SK-N-SH (cell line): ENCODE data around the gene FEM1C. TPM values are rescaled to one million over a fixed set of nuclear protein-coding genes. Genes with fewer than 3 reads are reported as not detected.

ENCODE experiments used
- CTCF ChIA-PET: fragments of 300-600, 350-600 bp; formaldehyde crosslinking; extraction: SDS; loops from one replicate; lab custom pipeline; 2021; lab: Yijun Ruan, JAX
- POLR2A ChIA-PET: fragments of 350-600 bp; sonication (Branson Sonifier 250); formaldehyde crosslinking; extraction: SDS; loops from one replicate; lab custom pipeline; 2020; ENCODE audit warnings: antibody characterized with exemption, inconsistent platforms; lab: Yijun Ruan, JAX
- DNase-seq: peaks from one replicate; pipeline ENCODE4 v3.0.0; 2012
- H2AFZ ChIP-seq: fragments of 200-600 bp; sonication (generic); 2 replicates; pipeline ENCODE4 v1.8.1; 2016; ENCODE audit warnings: antibody characterized with exemption, mild to moderate bottlenecking, low read depth
- H3F3A ChIP-seq: fragments of 200-600 bp; sonication (generic); replicated peaks from 2 replicates; pipeline ENCODE3; 2016; ENCODE audit warnings: antibody characterized with exemption, mild to moderate bottlenecking; ENCODE audit not compliant: insufficient read depth
- H3K27ac ChIP-seq, 2 experiments: fragments of 200-500 bp in 1 of 2; fragments of 200-600 bp in 1 of 2; sonication (Bioruptor generic) in 1 of 2; sonication (generic), shearing (Covaris generic) in 1 of 2; 2 replicates each; pipeline versions ENCODE4 v1.5.1 to v1.6.1; 2014 to 2016; ENCODE audit warnings: low read depth in 2 of 2, inconsistent platforms in 1 of 2, low read length in 1 of 2, mild to moderate bottlenecking in 1 of 2, mixed read lengths in 1 of 2
- H3K27me3 ChIP-seq: fragments of 200-600 bp; sonication (generic), shearing (Covaris generic); 2 replicates; pipeline ENCODE4 v1.6.1; 2016; ENCODE audit warnings: mixed run types; ENCODE audit not compliant: insufficient read depth
- H3K36me3 ChIP-seq, 2 experiments: fragments of 200-500 bp in 1 of 2; fragments of 200-600 bp in 1 of 2; sonication (Bioruptor generic) in 1 of 2; sonication (generic) in 1 of 2; replicated peaks in 1 of 2; 2 replicates each; pipeline versions ENCODE3 to v1.5.1; 2014 to 2016; ENCODE audit warnings: low read length in 1 of 2, mild to moderate bottlenecking in 1 of 2; ENCODE audit not compliant: insufficient read depth in 2 of 2, control insufficient read depth in 1 of 2
- H3K4me1 ChIP-seq, 2 experiments: fragments of 200-500 bp in 1 of 2; fragments of 200-600 bp in 1 of 2; sonication (Bioruptor generic) in 1 of 2; sonication (generic), shearing (Covaris generic) in 1 of 2; 2 replicates each; pipeline versions ENCODE4 v1.5.1 to v1.6.1; 2014 to 2016; ENCODE audit warnings: low read depth in 1 of 2, low read length in 1 of 2, mixed run types in 1 of 2; ENCODE audit not compliant: insufficient read depth in 2 of 2, control insufficient read depth in 1 of 2
- H3K4me2 ChIP-seq: fragments of 200-600 bp; sonication (generic), shearing (Covaris generic); 2 replicates; pipeline ENCODE4 v1.6.1; 2017; ENCODE audit warnings: mixed run types
- H3K4me3 ChIP-seq, 2 experiments: fragments of 200-500 bp in 1 of 2; fragments of 200-600 bp in 1 of 2; sonication (Bioruptor generic) in 1 of 2; sonication (generic), shearing (Covaris generic) in 1 of 2; 2 replicates each; pipeline versions ENCODE4 v1.5.1 to v1.8.1; 2014 to 2016; ENCODE audit warnings: low read depth in 2 of 2, inconsistent platforms in 1 of 2, low read length in 1 of 2, mild to moderate bottlenecking in 1 of 2, mixed read lengths in 1 of 2, moderate library complexity in 1 of 2
- H3K79me2 ChIP-seq: fragments of 200-600 bp; sonication (generic); 2 replicates; pipeline ENCODE4 v1.8.1; 2017; ENCODE audit warnings: mild to moderate bottlenecking; ENCODE audit not compliant: insufficient read depth
- H3K9ac ChIP-seq: fragments of 200-600 bp; sonication (generic); 2 replicates; pipeline ENCODE4 v1.6.1; 2017; ENCODE audit warnings: mixed run types
- H3K9me2 ChIP-seq: fragments of 200-600 bp; sonication (generic); 2 replicates; pipeline ENCODE4 v1.6.1; 2017; ENCODE audit warnings: mixed run types
- H3K9me3 ChIP-seq: fragments of 200-600 bp; sonication (generic); 2 replicates; pipeline ENCODE4 v1.6.1; 2017; ENCODE audit warnings: mixed run types, mild to moderate bottlenecking, moderate library complexity
- H4K20me1 ChIP-seq: fragments of 200-600 bp; sonication (generic); 2 replicates; pipeline ENCODE4 v1.6.1; 2017; ENCODE audit warnings: mild to moderate bottlenecking, mixed run types; ENCODE audit not compliant: insufficient read depth
- EP300 ChIP-seq, 2 experiments: IDR thresholded peaks; 2 replicates each; pipeline versions ENCODE4 v1.4.0 to v1.6.1; 2012; ENCODE audit warnings: borderline replicate concordance in 1 of 2, low read depth in 1 of 2, low read length in 1 of 2
- EZH2phosphoT487 ChIP-seq: fragments of 200-600 bp; sonication (generic); IDR thresholded peaks from 2 replicates; pipeline ENCODE4 v1.6.1; 2017; ENCODE audit warnings: low read depth, mixed run types, mild to moderate bottlenecking, antibody characterized with exemption, moderate library complexity, borderline replicate concordance
- FOSL2 ChIP-seq: IDR thresholded peaks from 2 replicates; pipeline ENCODE4 v1.4.0; 2012; ENCODE audit warnings: low read depth, mild to moderate bottlenecking, moderate library complexity, borderline replicate concordance
- GABPA ChIP-seq: IDR thresholded peaks from 2 replicates; pipeline ENCODE4 v1.4.0; 2012; ENCODE audit warnings: low read depth, mild to moderate bottlenecking
- IRF3 ChIP-seq: fragments of 150-350 bp; IDR thresholded peaks from 2 replicates; pipeline ENCODE4 v1.6.1; 2016; ENCODE audit warnings: mild to moderate bottlenecking, low read depth, low read length
- JUND ChIP-seq: IDR thresholded peaks from 2 replicates; pipeline ENCODE4 v1.4.0; 2012
- NFIC ChIP-seq: IDR thresholded peaks from 2 replicates; pipeline ENCODE4 v1.4.0; 2012; ENCODE audit warnings: borderline replicate concordance
- NRF1 ChIP-seq: IDR thresholded peaks from 2 replicates; pipeline ENCODE4 v1.6.1; 2012; ENCODE audit warnings: low read depth, mild to moderate bottlenecking, low read length
- POLR2AphosphoS5 ChIP-seq: IDR thresholded peaks from 2 replicates; pipeline ENCODE4 v1.6.1; 2012; ENCODE audit warnings: low read depth, low read length
- RAD21 ChIP-seq: IDR thresholded peaks from 2 replicates; pipeline ENCODE4 v1.6.1; 2012; ENCODE audit warnings: mild to moderate bottlenecking, low read length
- REST ChIP-seq: IDR thresholded peaks from 2 replicates; pipeline ENCODE4 v1.6.1; 2012; ENCODE audit warnings: mild to moderate bottlenecking, low read depth, low read length, moderate library complexity
- RXRA ChIP-seq: IDR thresholded peaks from 2 replicates; pipeline ENCODE4 v1.4.0; 2012; ENCODE audit warnings: low read depth, mild to moderate bottlenecking, borderline replicate concordance
- TCF12 ChIP-seq: IDR thresholded peaks from 2 replicates; pipeline ENCODE4 v1.4.0; 2012
- USF1 ChIP-seq: IDR thresholded peaks from 2 replicates; pipeline ENCODE4 v1.4.0; 2012; ENCODE audit warnings: low read depth, borderline replicate concordance
- WGBS: methylation state at CpG from one replicate; pipeline ENCODE4 v1.1.6; 2017; ENCODE audit warnings: low lambda C conversion rate; 5-methylcytosine and 5-hydroxymethylcytosine counted together
- polyA plus RNA-seq, 3 experiments: library from polyadenylated mRNA; depleted of rRNA; stranded (reverse); fragments of >200 nt; gene quantifications; 2 replicates each; pipeline ENCODE4 v1.2.3, GENCODE V29; 2012

Gene FEM1C
- polyA plus RNA-seq, 1 of the 3 experiments (the other 2 are of a cell fraction): 2.8 TPM

- Histone ChIP-seq H3K4me2 (no peak overlapping the region), H3K27ac (no peak overlapping the region), H3K9me2 (no peaks in the 10 kb centered on the region), H3K9ac (no peak overlapping the region), H3K36me3 (no peaks in the 10 kb centered on the region), H3F3A (peaks cover 3% of the 10 kb centered on the region), H2AFZ (no peak overlapping the region), H3K4me1 (peaks cover 0 to 6% of the 10 kb centered on the region in 2 experiments; a peak in 1 of 4 replicates), H3K27me3 (no peaks in the 10 kb centered on the region), H3K79me2 (no peaks in the 10 kb centered on the region), H4K20me1 (no peaks in the 10 kb centered on the region), H3K4me3 (no peak overlapping the region), H3K9me3 (no peaks in the 10 kb centered on the region)
- DNase-seq: no peak
- no peak for TF ChIP-seq NFIC
- no peak for TF ChIP-seq EZH2phosphoT487
- TF ChIP-seq REST: no peak
- TF ChIP-seq EP300 (IDR thresholded peaks at IDR 0.05; ENCODE audit: borderline replicate concordance in 1 of 2, low read depth in 1 of 2, low read length in 1 of 2): no peak
- no peak for TF ChIP-seq GABPA
- TF ChIP-seq IRF3: no peak
- no peak for TF ChIP-seq NRF1
- no peak for TF ChIP-seq RAD21
- TF ChIP-seq TCF12: no peak
- TF ChIP-seq FOSL2: no peak
- TF ChIP-seq POLR2AphosphoS5: no peak
- no peak for TF ChIP-seq RXRA
- no peak for TF ChIP-seq JUND
- no peak for TF ChIP-seq USF1
- 87% methylated on average over 5 of the region's 6 CpGs for WGBS
- CTCF ChIA-PET: interaction anchor here (1.4 kb wide), 1 partner anchor 12 kb away, joined by 3 read pairs; no protein-coding TSS in a partner anchor
- POLR2A ChIA-PET: no interaction called here
Measured at GRCh38 chr5:115471345-115472063, 73.1 kb downstream of the FEM1C start.
